Measurements from ENCODE around the gene HOXB5. TPM values are rescaled to one million over a fixed set of nuclear protein-coding genes. Genes with fewer than 3 reads are reported as not detected.

Gene HOXB5
- total RNA-seq, 1 donor from 2014 or later = not detected

DNA sequence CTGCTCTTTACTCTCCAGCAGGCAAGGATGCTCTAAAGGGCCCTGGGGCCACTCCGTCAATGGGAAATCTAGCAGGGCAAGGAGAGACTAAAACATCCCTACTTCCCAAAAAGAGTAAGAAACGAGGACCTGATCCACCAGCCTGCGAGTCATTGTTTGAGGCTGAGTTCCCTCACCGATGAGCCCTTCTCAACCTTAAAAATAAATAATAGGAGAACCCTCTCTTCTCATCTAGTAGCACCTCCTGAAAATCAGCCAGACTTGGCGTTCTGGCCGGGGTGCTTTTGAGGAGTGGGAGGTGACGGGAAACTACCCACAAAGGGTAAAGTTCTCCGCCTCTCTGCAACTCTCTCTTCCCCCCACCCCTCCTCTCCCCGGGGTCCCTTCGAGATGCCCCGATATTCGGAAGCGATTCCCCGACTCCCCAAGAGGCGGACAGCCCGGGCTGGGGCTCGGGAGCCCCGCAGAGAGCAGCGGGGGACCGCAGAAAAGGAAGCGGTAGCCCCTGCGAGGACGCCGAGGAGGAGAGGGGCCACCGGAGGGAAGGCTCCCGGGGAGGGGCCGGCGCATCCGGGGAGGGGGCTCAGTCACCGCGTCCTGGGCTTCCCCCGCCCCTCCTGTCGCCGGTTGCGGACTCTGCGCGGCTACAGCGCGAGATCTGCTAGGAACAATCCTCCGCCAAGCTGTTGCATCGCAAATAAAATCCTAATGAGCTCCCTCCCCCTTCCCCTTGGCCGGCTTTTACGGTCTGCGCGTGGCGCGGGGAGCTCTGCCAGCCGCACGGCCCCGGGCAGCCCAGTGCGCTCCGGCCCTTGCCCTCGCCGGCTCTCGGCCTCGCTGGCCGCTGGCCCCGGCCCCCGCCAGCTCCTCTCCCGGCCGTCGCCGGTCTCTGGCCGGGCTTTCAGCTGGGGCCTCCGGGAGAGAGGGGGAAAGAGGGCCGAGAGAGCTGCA lies 31.2 kb upstream of the HOXB5 start:
- H3K4me2 ChIP-seq = peak overlapping the region; percentile 69
- peaks cover 100% of the 10 kb centered on the region for H3K27me3 ChIP-seq
- H3K36me3 Mint-ChIP-seq = no peaks in the 10 kb centered on the region
- H3K4me3 ChIP-seq = peak overlapping the region; percentile 7
- H3K36me3 ChIP-seq = no peaks in the 10 kb centered on the region
- H3K9ac ChIP-seq = no peak overlapping the region
- peaks cover 6% of the 10 kb centered on the region for H3K4me1 Mint-ChIP-seq
- peaks cover 4% of the 10 kb centered on the region for H3F3A ChIP-seq (ENCODE audit: low read depth)
- TF ChIP-seq EZH2phosphoT487 (IDR thresholded peaks at IDR 0.05) (no peak), EZH2 (IDR thresholded peaks at IDR 0.05) (peak; percentile 95)
- TF ChIP-seq, protein P1, sequence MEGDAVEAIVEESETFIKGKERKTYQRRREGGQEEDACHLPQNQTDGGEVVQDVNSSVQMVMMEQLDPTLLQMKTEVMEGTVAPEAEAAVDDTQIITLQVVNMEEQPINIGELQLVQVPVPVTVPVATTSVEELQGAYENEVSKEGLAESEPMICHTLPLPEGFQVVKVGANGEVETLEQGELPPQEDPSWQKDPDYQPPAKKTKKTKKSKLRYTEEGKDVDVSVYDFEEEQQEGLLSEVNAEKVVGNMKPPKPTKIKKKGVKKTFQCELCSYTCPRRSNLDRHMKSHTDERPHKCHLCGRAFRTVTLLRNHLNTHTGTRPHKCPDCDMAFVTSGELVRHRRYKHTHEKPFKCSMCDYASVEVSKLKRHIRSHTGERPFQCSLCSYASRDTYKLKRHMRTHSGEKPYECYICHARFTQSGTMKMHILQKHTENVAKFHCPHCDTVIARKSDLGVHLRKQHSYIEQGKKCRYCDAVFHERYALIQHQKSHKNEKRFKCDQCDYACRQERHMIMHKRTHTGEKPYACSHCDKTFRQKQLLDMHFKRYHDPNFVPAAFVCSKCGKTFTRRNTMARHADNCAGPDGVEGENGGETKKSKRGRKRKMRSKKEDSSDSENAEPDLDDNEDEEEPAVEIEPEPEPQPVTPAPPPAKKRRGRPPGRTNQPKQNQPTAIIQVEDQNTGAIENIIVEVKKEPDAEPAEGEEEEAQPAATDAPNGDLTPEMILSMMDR (IDR thresholded peaks at IDR 0.05) = no peak
- no peak overlapping the region for H3K27ac Mint-ChIP-seq
- peak; percentile 65 for DNase-seq (ENCODE audit: low spot score)
- peaks cover 9% of the 10 kb centered on the region for H3K4me1 ChIP-seq
- H3K27ac ChIP-seq = no peak overlapping the region
- no peak overlapping the region for H3K4me3 Mint-ChIP-seq
- H3K79me2 ChIP-seq (ENCODE audit: low read depth) = no peaks in the 10 kb centered on the region
- H4K20me1 ChIP-seq (ENCODE audit: low read depth) = peaks cover 99% of the 10 kb centered on the region
- peaks cover 13% of the 10 kb centered on the region for H3K9me3 Mint-ChIP-seq
- H3K27me3 Mint-ChIP-seq (ENCODE audit: insufficient read depth, low read depth) = peaks cover 89% of the 10 kb centered on the region
- no peaks in the 10 kb centered on the region for H3K9me3 ChIP-seq (ENCODE audit: low read depth)
- no peak overlapping the region for H2AFZ ChIP-seq (replicated peaks)

DNA sequence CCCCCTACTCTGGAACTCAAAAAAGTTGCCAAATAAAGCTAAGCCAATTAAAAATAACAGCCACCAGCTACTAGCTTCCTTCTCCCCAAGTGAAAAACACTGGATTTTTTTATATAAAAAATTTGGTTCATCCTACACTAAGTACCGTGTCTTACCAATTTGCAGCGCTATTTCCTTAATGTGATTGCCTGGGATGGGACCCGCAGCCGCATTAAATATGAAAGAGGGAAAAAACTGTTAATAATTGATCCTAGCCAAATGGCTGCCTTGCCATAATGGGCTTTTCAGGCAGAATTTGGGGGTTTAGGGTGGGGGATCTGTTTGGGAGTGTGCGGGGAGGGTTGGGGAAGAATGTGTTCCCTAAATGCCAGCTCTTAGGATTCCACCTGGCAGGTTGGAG lies 30.5 kb upstream of the HOXB5 start:
- no peaks in the 10 kb centered on the region for H3K79me2 ChIP-seq (ENCODE audit: low read depth)
- H3K27ac ChIP-seq = no peak overlapping the region
- H3K9ac ChIP-seq = no peak overlapping the region
- H3K36me3 ChIP-seq = no peaks in the 10 kb centered on the region
- H3K9me3 ChIP-seq (ENCODE audit: low read depth) = no peaks in the 10 kb centered on the region
- H3K4me1 ChIP-seq = peaks cover 9% of the 10 kb centered on the region
- peaks cover 100% of the 10 kb centered on the region for H3K27me3 ChIP-seq
- DNase-seq (ENCODE audit: low spot score) = no peak
- Mint-ChIP-seq H3K27ac (no peak overlapping the region), H3K36me3 (no peaks in the 10 kb centered on the region), H3K9me3 (peaks cover 13% of the 10 kb centered on the region), H3K27me3 (ENCODE audit: insufficient read depth, low read depth) (peaks cover 88% of the 10 kb centered on the region), H3K4me3 (no peak overlapping the region), H3K4me1 (peaks cover 6% of the 10 kb centered on the region)
- H3K4me3 ChIP-seq = no peak overlapping the region
- no peak overlapping the region for H2AFZ ChIP-seq (replicated peaks)
- no peak for TF ChIP-seq EZH2 (IDR thresholded peaks at IDR 0.05)
- TF ChIP-seq, protein P1 (IDR thresholded peaks at IDR 0.05) = no peak
- no peak for TF ChIP-seq EZH2phosphoT487 (IDR thresholded peaks at IDR 0.05)
- H4K20me1 ChIP-seq (ENCODE audit: low read depth) = peaks cover 99% of the 10 kb centered on the region
- peaks cover 4% of the 10 kb centered on the region for H3F3A ChIP-seq (ENCODE audit: low read depth)
- H3K4me2 ChIP-seq = no peak overlapping the region

DNA sequence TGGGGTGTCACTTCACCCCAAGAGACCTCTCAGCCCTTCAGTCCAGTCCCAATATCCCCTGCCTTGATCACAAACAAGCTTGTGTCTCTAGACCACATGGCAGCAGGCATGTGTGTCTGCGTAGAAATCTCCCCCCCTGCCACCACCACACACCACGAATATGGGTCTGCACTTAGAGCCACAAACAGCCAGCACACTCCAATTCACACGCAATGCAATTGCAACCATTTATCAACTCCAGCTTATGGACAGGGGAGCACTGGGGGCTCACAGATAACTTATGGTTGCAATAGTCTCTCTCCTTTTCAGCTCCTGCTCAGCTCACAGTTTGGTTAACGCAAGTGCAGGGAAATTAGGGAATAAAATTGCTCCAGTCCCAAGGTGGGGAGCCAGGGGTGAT lies 30.0 kb upstream of the HOXB5 start:
- Histone ChIP-seq H3K27ac (no peak overlapping the region), H3K4me1 (peaks cover 9% of the 10 kb centered on the region), H3K36me3 (no peaks in the 10 kb centered on the region), H3K9me3 (ENCODE audit: low read depth) (no peaks in the 10 kb centered on the region), H4K20me1 (ENCODE audit: low read depth) (peaks cover 99% of the 10 kb centered on the region), H3K4me2 (no peak overlapping the region), H3K27me3 (peaks cover 100% of the 10 kb centered on the region), H3K4me3 (no peak overlapping the region), H3K79me2 (ENCODE audit: low read depth) (no peaks in the 10 kb centered on the region), H3F3A (ENCODE audit: low read depth) (peaks cover 4% of the 10 kb centered on the region), H2AFZ (replicated peaks) (no peak overlapping the region), H3K9ac (no peak overlapping the region)
- no peak for DNase-seq (ENCODE audit: low spot score)
- Mint-ChIP-seq H3K27me3 (ENCODE audit: insufficient read depth, low read depth) (peaks cover 88% of the 10 kb centered on the region), H3K4me1 (peaks cover 6% of the 10 kb centered on the region), H3K27ac (no peak overlapping the region), H3K9me3 (peaks cover 13% of the 10 kb centered on the region), H3K36me3 (no peaks in the 10 kb centered on the region), H3K4me3 (no peak overlapping the region)
- TF ChIP-seq, protein P1 (IDR thresholded peaks at IDR 0.05) = no peak
- TF ChIP-seq EZH2phosphoT487 (IDR thresholded peaks at IDR 0.05) (no peak), EZH2 (IDR thresholded peaks at IDR 0.05) (no peak)
